AG04449 (cell line): ENCODE results near the gene APOC1.

ENCODE experiments used
- CTCF ChIA-PET: fragments of 350-600 bp; formaldehyde crosslinking; extraction: SDS; loops from one replicate; lab custom pipeline; 2021; ENCODE audit warnings: antibody characterized with exemption; lab: Yijun Ruan, JAX
- POLR2A ChIA-PET: fragments of 400-600, 350-600 bp; formaldehyde crosslinking; extraction: SDS; loops from one replicate; lab custom pipeline; 2020; ENCODE audit warnings: antibody characterized with exemption, inconsistent platforms; lab: Yijun Ruan, JAX
- DNase-seq: peaks from one replicate; pipeline ENCODE4 v3.0.0-alpha.2; 2010; ENCODE audit warnings: low read depth, low spot score
- H3K4me3 ChIP-seq: 2 replicates; pipeline ENCODE4 v1.5.1; 2011; ENCODE audit warnings: low read depth, mild to moderate bottlenecking, control low read depth, low read length
- CTCF ChIP-seq: IDR thresholded peaks from one replicate; pipeline ENCODE4 v1.5.1; 2011; ENCODE audit warnings: mild to moderate bottlenecking, moderate library complexity, low read length, control low read depth, inconsistent platforms; ENCODE audit not compliant: insufficient read depth; ENCODE audit errors: missing control alignments

Gene APOC1

GRCh38 chr19:44893332-44894051 is 20.9 kb upstream of the APOC1 start:
- no peak overlapping the region for H3K4me3 ChIP-seq
- no peak for DNase-seq
- TF ChIP-seq CTCF = no peak
- ChIA-PET POLR2A (no interaction called here), CTCF (interaction anchor here (2.8 kb wide), 1 partner anchor 10 kb away, joined by 22 read pairs; no protein-coding TSS in a partner anchor)

- H3K4me3 ChIP-seq = no peak overlapping the region
- ChIA-PET POLR2A (no interaction called here), CTCF (interaction anchor here (1.9 kb wide), 1 partner anchor 10 kb away, joined by 17 read pairs; no protein-coding TSS in a partner anchor)
- TF ChIP-seq CTCF = no peak
- no peak for DNase-seq
Measured at GRCh38 chr19:44894052-44894400, 20.4 kb upstream of the APOC1 start.

- ChIA-PET CTCF (interaction anchor here (1.0 to 1.9 kb wide), 3 partner anchors 9 to 57 kb away, joined by 3 to 17 read pairs (median 4); no protein-coding TSS in a partner anchor), POLR2A (no interaction called here)
- DNase-seq = no peak
- TF ChIP-seq CTCF = no peak
- H3K4me3 ChIP-seq = no peak overlapping the region
Measured at GRCh38 chr19:44894946-44895345, 19.5 kb upstream of the APOC1 start.

GRCh38 chr19:44897835-44898234 is 16.6 kb upstream of the APOC1 start:
- no peak overlapping the region for H3K4me3 ChIP-seq
- ChIA-PET POLR2A (no interaction called here), CTCF (interaction anchor here (1.3 kb wide), 1 partner anchor 54 kb away, joined by 5 read pairs; no protein-coding TSS in a partner anchor)
- no peak for DNase-seq
- TF ChIP-seq CTCF = no peak

- ChIA-PET POLR2A (no interaction called here), CTCF (interaction anchor here (2.5 to 10.3 kb wide), 2 partner anchors 11 to 54 kb away, joined by 9 to 208 read pairs; partner anchors contain the start of gene CLPTM1)
- DNase-seq = no peak
- no peak overlapping the region for H3K4me3 ChIP-seq
- TF ChIP-seq CTCF = no peak
Measured at GRCh38 chr19:44900328-44901244, 13.8 kb upstream of the APOC1 start.
